HEK293T (cell line): ENCODE measurements around the gene PRKAG2.

ENCODE experiments used
- FOXM1 ChIP-seq: fragments of 450-650 bp; IDR thresholded peaks from 2 replicates; pipeline ENCODE4 v1.6.1; 2017; ENCODE audit warnings: mild to moderate bottlenecking, borderline replicate concordance
- HDGF ChIP-seq: fragments of 450-650 bp; IDR thresholded peaks from 2 replicates; pipeline ENCODE4 v1.6.1; 2017; ENCODE audit warnings: antibody characterized with exemption, borderline replicate concordance
- SUZ12 ChIP-seq: fragments of 450-650 bp; IDR thresholded peaks from 2 replicates; pipeline ENCODE4 v1.6.1; 2016; ENCODE audit warnings: mild to moderate bottlenecking
- TARDBP ChIP-seq: fragments of 450-650 bp; IDR thresholded peaks from 2 replicates; pipeline ENCODE4 v1.6.1; 2016

- TF ChIP-seq HDGF, result no peak
- no peak for TF ChIP-seq FOXM1
- TF ChIP-seq SUZ12, result no peak
- TF ChIP-seq TARDBP, result no peak
Measured at GRCh38 chr7:151834271-151835035, 42.5 kb downstream of the PRKAG2 start.
